PC-9 (cell line): Measurements from ENCODE around the gene MAP4.

ENCODE experiments used
- CTCF ChIP-seq: fragments of 200-600 bp; sonication (generic); conservative IDR thresholded peaks from 2 replicates; pipeline ENCODE4 v1.6.1; 2017; ENCODE audit warnings: mixed run types, antibody characterized with exemption, mild to moderate bottlenecking, moderate library complexity
- EZH2 ChIP-seq: fragments of 200-600 bp; sonication (generic); IDR thresholded peaks from 2 replicates; pipeline ENCODE4 v1.8.0; 2017; ENCODE audit warnings: antibody characterized with exemption, low read depth

DNA sequence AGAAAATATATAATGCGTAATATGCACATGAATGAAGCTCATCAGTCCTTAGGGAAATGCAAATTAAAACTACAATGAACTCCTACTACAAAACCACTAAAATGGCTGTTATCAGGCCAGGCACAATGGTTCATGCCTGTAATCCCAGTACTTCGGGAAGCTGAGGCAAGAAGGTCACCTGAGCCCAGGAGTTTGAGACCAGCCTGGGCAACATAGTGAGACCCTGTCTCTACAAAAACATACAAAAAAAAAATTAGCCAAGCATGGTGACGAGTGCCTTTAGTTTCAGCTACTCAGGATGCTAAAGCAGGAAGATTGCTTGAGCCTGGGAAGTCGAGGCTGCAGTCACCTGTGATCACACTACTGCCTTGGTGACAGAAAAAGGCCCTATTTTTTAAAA lies 85.2 kb downstream of the MAP4 start:
- TF ChIP-seq CTCF (no peak), EZH2 (no peak)
